Activated CD8-positive, alpha-beta memory T cell treated with anti-CD3 and anti-CD28 coated beads, Interleukin-2, amount 50 U/mL, for 24 hours (primary cell): ENCODE results near the gene RHOXF2.
"Not testable (repeated sequence)": the region's sequence is repeated elsewhere in the genome, so short reads cannot be mapped to it uniquely, and the experiment has no call there.

Source experiments
- DNase-seq: peaks from one replicate; pipeline ENCODE4 v3.0.0-alpha.2; 2020; ENCODE audit errors: extremely low read depth

The RHOXF2 gene

GRCh38 chrX:120158313-120158712 lies at the start of gene RHOXF2:
RHOXF2 (plus strand) TSS chrX:120158613; CDS start chrX:120158751, 138 bp downstream.
- DNase-seq: not testable (repeated sequence)

- DNase-seq: no peak
Observed at GRCh38 chrX:120109378-120109777, 49.0 kb upstream of the RHOXF2 start.

- no peak for DNase-seq
Observed at GRCh38 chrX:120111611-120112010, 46.8 kb upstream of the RHOXF2 start.

GRCh38 chrX:120115438-120115963 lies 42.9 kb upstream of the RHOXF2 start, which contains the start of gene RHOXF1:
RHOXF1 (minus strand) TSS chrX:120115913; CDS start chrX:120115862, 51 bp downstream.
- no peak for DNase-seq

- no peak for DNase-seq
Observed at GRCh38 chrX:120120223-120120622, 38.2 kb upstream of the RHOXF2 start.

GRCh38 chrX:120125444-120125843 lies 33.0 kb upstream of the RHOXF2 start:
- no peak for DNase-seq

- not testable (repeated sequence) for DNase-seq
Observed at GRCh38 chrX:120128306-120128846, 30.0 kb upstream of the RHOXF2 start.

GRCh38 chrX:120136128-120136527 lies 22.3 kb upstream of the RHOXF2 start:
- no peak for DNase-seq

GRCh38 chrX:120136840-120137239 lies 21.6 kb upstream of the RHOXF2 start:
- DNase-seq: no peak

GRCh38 chrX:120137439-120137838 lies 21.0 kb upstream of the RHOXF2 start:
- no peak for DNase-seq

GRCh38 chrX:120140293-120140981 lies 18.0 kb upstream of the RHOXF2 start:
- no peak for DNase-seq

- no peak for DNase-seq
Observed at GRCh38 chrX:120144178-120144844, 14.1 kb upstream of the RHOXF2 start.

- DNase-seq: no peak
Observed at GRCh38 chrX:120145295-120145925, 13.0 kb upstream of the RHOXF2 start.

GRCh38 chrX:120146323-120146722 lies 12.1 kb upstream of the RHOXF2 start:
- not testable (repeated sequence) for DNase-seq

- no peak for DNase-seq
Observed at GRCh38 chrX:120147537-120147936, 10.9 kb upstream of the RHOXF2 start.

- DNase-seq: not testable (repeated sequence)
Observed at GRCh38 chrX:120150109-120150744, 8.2 kb upstream of the RHOXF2 start.

GRCh38 chrX:120159086-120159485 lies 673 bp downstream of the RHOXF2 start:
- not testable (repeated sequence) for DNase-seq

GRCh38 chrX:120193254-120193653 lies 34.8 kb downstream of the RHOXF2 start:
- DNase-seq: not testable (repeated sequence)

- not testable (repeated sequence) for DNase-seq
Observed at GRCh38 chrX:120193720-120194119, 35.3 kb downstream of the RHOXF2 start.

- not testable (repeated sequence) for DNase-seq
Observed at GRCh38 chrX:120195786-120196185, 37.4 kb downstream of the RHOXF2 start.

- not testable (repeated sequence) for DNase-seq
Observed at GRCh38 chrX:120196626-120197283, 38.3 kb downstream of the RHOXF2 start.
